UCSD-AML1 (cell line): ENCODE results near the gene TF.

Source experiments
- DNase-seq: peaks from one replicate; lab custom pipeline; 2025; ENCODE audit not compliant: unreplicated experiment; lab: John Stamatoyannopoulos, UW

The TF gene

DNA sequence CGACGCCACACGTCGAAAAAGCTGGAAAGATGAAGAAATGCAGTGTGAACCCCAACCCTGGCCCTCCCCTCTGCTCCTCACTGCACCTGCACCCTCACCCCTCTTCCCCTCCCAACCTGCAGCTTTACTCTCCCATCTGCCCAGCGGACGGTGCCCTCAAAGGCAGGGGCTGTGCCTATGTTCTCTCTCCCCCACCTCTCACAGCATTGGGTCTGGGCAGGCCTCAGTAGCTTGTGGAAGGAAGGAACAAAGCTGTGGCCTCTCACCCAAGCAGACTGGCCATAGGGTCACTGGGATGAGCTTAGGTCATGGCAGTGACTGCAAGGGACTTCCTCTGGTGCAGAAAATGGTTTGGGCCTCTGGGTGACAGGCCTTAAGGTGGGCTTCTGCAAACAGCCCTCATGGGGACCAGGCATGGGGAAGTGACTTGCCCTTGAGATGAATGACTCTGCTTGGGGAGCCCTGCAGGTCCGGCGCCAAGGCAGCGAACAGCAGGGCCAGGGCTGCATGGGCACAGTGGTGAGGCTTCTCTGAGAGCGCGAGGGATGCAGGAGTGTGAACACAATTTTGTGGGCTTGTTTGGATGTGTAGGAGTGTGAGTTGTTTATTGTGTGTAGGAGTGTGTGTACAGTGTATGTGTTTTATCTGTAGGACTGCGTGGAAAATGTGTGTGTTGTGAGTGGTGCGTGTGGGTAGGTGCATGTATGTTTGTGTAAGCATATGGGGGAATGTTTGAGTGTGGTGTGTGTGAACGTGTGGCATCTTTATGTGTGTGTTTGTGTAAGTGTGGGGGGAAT, 88.6 kb downstream of the TF start:
- DNase-seq, result no peak

DNA sequence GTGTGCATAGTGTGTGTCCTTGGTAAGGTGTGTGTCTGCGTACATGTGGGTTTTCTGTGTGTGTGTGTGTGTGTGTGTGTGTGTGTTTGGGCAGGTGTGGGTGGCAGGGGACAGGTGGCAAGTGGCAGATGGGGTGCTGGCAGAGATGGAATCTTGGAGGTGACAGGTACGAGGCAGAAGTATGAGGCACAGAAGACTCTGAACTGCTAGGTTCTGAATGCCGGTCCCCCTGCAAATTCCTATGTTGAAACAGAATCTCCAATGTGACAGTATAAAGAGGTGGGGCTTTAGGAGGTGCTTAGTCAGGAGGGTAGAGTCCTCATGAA, 89.2 kb downstream of the TF start:
- no peak for DNase-seq

DNA sequence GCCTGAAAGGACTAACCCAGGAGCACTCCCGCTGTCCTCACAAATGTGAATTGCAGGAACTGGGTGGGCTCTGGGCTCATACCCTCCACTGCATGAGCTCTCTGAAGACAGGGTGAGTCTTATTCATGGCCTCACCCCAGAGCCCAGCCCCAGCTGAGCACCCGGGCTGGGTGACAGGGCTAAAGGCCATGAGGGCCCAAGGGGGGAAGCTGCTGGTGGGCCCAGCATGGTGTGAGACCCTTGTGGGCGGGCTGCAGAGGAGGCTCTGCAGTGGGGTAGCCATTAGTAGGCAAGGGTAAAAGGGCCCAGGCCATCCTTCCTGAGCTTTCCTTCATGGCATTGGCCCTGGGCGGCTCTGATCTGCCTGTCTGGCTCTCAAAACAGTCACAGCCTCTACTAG, 89.8 kb downstream of the TF start:
- DNase-seq, result no peak

DNA sequence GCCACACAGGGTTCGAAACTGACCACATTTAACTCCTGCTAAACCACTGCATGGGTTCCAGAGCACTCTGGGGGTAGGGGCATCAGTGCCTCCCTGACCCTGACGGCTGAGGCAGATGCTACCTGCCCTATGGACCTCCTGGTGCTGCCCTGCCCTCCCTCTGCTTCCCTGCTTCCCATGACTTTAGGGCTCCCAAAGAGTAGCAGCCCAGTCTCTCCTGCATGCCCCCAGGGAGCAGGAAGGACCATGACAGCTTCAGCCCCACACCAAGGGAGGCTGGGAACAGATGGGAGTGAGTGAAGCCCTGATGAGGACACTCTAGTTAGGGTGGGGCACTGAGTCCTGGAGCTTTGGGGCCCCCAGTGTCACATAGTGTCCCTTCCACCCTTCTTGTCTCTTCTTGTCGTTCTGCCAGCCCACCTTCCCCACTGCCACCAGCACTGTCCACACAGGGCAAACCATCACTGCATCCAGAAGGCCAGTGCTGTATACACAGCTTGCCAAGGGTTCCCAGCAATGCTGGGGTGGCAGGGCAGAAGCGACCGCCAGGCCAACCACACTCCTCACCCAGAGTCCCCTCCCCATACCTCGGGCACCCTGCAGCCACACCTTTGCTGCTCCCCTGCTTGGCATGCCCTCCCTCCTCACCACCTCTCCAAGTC, 90.4 kb downstream of the TF start:
- no peak for DNase-seq

DNA sequence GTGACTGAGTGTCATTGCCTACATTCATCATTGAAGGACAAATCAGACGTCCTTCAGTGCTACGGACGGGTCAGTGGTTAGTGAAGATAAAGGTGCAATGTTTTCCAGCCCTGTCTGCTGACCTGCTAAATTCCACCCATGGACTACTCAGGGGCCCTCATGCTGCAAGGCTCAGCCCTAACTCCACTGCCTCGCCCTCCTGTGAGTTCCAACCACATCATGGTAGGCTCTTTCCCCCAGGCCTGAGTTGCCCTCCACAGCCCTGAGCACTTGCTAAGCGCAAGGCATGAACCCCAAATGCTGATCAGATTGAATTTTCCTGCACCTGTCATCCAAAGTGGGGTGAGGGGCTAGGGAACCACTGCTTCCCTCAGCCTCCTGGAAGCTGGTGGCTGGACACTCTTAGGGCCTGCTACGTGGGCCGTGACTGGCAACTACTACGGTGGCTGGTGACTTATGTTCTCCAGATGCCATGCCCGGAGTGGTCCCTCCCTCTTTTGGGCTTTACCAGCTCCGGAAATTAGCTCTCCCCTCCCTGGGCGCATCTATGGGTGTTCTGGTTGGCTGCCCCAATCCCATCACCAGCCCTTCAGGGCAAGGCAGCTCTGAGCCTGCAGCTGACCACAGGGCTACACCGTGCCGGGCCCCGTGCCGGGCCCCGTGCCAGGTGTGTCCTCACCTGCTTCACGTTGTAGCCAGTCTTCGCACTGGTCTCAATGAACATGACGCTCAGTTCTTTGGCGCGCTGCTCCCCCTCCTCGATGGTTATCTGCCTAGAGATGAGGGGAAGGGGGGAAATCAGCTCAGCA, 91.5 kb downstream of the TF start:
- DNase-seq, result no peak

DNA sequence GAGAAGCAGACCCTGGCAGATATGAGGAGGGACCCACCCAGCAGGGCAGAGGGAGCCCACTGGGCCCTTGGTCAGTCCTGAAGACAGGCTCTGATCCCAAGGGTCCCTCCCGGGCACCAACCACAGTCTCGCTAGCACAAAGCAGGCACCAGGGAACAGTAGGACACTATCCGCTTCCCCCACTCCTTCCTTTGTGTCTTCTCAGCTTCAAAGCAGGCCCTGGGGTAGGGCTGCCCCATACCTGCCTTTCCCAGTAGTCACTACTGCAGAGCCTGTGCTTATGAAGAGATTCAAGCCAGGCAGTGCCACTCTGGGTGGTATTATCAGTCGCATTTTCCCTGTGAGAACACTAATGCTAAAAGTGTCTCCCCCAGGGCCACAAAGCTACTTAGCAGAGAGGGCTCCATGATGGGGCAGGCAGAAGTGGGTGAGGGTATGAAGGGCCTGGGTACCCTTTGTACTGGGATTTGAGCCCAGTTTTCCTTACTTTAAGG, 92.2 kb downstream of the TF start:
- DNase-seq, result no peak

DNA sequence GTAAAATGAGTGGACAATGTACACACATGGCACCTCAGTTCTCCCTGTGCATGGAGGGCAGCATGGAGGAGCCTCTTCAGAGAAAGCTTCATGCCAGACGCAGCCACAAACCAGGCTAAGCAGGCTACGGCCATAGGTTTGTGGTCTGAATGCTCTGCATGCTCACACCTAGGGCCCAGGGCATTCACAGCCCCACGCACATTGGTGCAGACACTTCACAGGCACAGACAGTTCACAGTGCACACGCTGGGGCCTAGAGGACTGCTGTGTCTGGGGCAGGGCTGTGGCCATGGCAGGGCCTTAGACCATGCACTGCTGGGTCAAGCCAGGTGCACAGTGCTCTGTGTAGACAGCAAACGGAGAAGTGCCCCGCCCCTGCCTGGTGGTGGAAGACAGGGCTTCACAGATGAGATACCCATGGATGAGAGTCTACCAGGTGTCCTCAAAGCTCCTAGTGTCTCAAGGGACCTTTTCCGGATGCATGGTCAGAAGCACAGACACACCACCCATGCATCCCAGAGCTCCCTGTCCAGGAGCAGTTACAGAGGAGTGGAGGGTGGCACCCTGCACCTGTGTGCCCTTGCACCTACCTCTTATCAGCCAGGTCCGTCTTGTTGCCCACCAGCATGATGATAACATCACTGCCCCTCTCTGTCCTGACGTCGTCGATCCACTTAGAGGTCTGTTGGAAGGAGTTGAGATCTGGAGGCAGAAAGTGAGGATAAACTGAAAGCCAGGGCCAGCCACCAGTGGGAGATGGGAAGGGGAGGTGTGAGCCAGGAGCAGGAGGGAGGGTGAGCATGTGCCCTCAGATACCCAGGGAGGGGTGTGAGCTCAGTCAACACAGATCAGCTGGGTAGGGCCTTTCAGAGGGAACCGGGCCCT, 93.0 kb downstream of the TF start:
- DNase-seq, result no peak

DNA sequence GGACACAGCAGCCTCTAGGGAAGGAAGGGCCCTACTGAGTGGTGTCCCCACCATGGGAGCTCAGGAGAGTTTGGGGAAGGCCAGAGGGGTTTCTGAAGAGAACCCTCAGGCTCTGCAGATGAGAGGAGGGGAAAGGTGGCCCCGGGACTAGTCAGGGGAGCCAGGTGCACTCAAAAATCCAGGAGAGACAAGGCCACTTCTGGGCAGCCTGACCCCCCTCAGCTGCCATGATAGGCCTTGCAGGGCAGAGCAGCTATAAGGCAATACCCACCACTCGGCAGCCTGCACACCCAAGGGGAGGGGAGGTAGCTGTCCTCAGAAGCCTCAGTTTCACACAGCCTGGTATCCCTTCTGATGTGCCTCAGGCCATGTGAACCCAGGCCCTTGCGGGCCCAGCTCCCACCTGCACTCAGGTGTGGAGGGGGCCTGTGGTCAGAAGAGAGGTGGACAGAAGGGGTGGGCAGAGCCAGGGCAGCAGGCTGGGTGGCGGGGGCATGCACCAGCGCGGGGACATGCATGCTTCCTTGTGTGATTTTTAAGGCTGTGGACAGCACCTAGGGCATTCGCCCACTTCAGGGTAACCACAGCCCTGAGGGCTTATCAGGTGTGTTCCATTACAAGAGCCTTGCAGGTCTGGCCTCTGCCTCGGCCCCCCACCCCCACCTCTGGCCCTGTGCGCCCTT, 94.0 kb downstream of the TF start:
- no peak for DNase-seq

DNA sequence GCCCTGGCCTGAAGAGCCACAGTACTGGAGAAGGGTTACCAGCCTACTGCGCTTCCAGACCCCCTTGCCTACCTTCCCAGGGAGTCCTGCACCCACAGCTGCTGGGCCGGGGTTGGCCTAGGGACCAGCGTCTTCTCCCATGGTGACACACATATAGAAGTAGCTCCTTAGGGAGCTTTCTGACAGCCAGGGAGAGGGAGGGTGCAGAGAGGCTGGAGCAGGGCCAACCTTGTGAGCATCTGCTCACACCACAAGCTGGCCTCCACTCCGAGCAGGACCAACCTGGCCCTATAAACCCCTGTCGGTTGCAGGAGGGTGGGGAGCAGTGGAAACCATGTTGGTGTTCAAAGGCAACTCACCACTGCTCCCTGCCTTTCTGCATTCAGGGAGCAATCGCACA, 94.6 kb downstream of the TF start:
- DNase-seq, result no peak

DNA sequence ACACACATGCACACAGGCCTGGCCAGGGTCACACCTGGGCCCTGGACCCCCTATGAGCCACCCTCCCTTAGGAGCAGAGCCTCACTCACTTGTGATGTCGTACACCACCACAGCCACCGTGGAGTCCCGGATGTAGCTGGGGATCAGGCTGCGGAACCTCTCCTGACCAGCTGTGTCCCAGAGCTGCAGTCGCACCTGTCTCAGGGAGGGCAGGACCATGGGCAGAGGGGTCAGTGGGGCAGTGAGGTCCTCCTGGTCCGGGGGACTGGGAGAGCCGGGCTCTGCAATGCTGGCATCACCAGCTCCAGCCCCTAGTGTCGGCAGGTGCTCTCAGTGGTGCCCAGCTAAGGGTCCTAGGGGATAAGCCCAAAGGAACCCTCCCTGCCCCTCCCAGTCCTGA, 95.0 kb downstream of the TF start:
- DNase-seq, result no peak

DNA sequence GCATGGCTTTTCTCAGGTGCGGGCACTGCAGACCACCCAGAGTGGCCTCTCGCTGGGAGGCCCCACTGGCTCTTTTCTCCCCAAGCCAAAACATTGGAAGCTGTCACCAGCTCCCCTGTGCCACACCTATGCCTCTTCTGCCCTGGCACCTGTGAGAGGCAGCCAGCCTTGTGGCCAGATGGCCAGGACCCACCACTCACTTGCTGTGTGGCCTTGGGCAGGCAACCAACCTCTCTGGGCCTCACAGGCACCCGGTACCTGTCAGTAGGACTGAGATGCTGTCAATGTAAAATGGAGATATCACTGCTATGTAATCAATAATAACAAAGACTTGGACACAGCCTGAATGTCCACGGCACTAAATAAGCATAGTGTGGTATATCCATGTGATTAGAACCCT, 96.0 kb downstream of the TF start:
- DNase-seq, result no peak

DNA sequence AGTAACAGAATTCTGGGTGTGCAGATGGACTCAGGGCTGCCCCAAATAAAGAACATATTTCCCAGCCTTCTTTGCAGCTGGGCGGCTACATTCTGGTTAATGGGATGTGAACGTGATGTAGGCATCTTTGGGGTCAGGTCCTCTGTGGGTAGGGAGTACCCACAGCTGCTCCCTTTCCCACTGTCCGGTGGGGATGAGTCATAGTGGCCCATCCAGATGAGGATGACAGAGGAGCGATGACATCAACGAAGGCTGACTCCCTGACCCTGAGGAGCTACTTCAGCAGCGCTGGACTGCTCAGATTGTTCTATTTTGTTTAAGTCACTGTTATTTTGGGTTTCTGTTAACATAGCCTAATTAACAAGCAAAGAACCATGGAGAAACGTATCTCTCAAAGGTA, 97.4 kb downstream of the TF start:
- DNase-seq, result no peak

DNA sequence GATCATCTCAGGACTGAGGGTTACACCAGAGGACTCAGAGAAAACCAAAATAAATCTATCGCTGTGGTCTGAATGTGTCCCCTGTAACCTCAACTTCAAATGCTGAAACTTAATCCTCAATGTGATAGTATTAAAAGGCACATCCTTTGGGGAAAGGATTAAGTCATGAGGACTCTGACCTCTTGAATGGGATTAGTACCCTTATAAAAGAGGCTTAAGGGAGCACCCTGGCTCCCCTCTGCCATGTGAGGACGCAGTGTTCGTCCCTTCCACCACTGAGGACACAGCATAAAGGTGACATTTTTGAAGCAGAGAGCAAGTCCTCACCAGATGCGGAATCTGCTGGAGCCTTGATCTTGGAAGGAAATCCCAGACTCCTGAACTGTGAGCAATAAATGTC, 98.9 kb downstream of the TF start:
- DNase-seq, result no peak
